Omental fat pad (tissue), 4 donors: Measurements from ENCODE around the gene MYZAP. TPM values are rescaled to one million over a fixed set of nuclear protein-coding genes. Genes with fewer than 3 reads are reported as not detected.

ENCODE experiments used
- ATAC-seq: fragments of 150-250 bp; one replicate; pipeline ENCODE4 v1.9.1; 2016; ENCODE audit warnings: mild to moderate bottlenecking, moderate library complexity; ENCODE audit not compliant: low FRiP score
- DNase-seq: peaks from one replicate; pipeline ENCODE4 v3.0.0-alpha.2; 2019; ENCODE audit warnings: low spot score
- total RNA-seq, 4 donors: library from RNA; depleted of rRNA; stranded (reverse); fragments of >200 nt; gene quantifications; one replicate each; pipeline ENCODE4 v1.1.0, GENCODE V29; 2016
- TF ChIP-seq, protein P1 (sequence below), 3 donors: fragments of 450-650 bp; IDR thresholded peaks; one replicate each; pipeline ENCODE4 v1.5.1; 2016 to 2017; ENCODE audit warnings: antibody characterized with exemption in 3 of 3, mild to moderate bottlenecking in 3 of 3, moderate library complexity in 2 of 3

Gene MYZAP
- total RNA-seq, 4 donors from 2014 or later = 13.1 to 84.6 (median 20.2) TPM

DNA sequence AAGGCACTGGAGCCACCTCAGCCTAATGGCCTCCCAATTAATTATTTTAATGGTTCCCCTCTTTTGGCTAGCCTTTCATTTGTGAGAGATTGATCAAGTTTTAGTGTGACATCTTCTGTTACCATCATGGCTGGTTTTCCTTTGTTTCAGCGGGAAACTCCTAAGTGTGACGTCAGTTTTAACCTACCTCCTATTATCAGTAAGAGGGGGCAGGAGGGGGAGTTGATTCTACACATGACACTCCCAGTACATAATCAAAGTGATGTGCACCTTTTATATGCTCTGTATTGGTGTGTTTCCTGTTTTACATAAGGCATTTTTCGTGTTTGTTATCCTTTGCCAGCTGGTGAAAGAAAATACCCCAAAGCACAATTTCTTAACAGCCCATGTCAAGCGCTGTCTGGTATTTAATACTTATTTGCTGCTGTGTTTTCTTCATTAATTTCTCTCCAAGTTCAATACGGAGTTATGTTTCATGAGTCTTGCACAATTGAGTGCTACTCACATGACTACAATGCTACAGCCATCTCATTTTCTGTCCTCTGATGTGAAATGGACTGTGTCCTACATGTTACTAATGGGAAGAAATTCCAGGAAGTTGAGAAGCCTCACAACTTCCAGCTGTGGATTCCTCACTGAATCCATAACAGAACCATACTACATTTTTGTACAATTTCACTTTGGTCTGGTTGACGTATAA, 62.6 kb downstream of the MYZAP start:
- DNase-seq (no peak), ATAC-seq (no peak)
- TF ChIP-seq, protein P1, sequence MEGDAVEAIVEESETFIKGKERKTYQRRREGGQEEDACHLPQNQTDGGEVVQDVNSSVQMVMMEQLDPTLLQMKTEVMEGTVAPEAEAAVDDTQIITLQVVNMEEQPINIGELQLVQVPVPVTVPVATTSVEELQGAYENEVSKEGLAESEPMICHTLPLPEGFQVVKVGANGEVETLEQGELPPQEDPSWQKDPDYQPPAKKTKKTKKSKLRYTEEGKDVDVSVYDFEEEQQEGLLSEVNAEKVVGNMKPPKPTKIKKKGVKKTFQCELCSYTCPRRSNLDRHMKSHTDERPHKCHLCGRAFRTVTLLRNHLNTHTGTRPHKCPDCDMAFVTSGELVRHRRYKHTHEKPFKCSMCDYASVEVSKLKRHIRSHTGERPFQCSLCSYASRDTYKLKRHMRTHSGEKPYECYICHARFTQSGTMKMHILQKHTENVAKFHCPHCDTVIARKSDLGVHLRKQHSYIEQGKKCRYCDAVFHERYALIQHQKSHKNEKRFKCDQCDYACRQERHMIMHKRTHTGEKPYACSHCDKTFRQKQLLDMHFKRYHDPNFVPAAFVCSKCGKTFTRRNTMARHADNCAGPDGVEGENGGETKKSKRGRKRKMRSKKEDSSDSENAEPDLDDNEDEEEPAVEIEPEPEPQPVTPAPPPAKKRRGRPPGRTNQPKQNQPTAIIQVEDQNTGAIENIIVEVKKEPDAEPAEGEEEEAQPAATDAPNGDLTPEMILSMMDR (IDR thresholded peaks at IDR 0.05) = no peak

DNA sequence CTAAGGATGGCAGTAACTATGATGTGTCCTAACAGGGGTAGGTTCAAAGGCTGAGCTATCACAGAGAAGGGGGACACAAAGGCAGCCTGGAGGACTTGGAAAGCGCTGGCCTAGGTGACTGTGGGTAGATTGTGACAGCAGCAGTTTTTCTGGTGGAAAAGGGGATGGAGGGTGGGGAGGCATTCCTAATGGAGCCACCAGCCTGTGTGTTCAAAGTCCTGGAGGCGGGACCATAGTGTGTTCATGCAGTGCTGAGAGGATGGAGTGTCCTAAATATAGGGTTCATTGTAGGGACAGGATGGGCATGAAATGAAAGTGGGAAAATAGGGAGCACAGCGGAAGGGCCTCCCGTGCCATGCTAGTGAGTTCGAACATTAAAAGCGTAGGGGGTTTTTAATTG, 63.3 kb downstream of the MYZAP start:
- DNase-seq = no peak
- ATAC-seq = no peak
- TF ChIP-seq, protein P1 (IDR thresholded peaks at IDR 0.05) = no peak

DNA sequence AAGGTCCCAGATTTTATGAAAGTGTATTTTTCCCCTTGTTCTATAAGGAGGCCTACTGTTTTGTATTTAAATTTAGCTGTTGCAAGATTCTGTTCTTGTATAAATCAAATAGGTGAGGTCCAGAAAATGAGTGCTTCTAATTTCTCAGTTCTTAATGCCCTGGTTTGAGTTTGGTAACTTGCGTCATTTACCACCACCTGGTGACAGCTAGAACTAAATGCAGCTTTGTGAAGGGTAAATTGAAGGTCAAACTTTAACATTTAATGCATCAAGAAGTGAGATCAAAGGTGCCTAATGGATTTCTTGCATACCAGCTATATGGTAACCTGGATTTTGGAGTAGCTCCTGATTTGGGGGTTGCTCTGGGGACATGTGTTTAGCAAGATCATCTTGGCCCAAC, 64.1 kb downstream of the MYZAP start:
- ATAC-seq = no peak
- no peak for DNase-seq
- TF ChIP-seq, protein P1 (IDR thresholded peaks at IDR 0.05) = no peak

DNA sequence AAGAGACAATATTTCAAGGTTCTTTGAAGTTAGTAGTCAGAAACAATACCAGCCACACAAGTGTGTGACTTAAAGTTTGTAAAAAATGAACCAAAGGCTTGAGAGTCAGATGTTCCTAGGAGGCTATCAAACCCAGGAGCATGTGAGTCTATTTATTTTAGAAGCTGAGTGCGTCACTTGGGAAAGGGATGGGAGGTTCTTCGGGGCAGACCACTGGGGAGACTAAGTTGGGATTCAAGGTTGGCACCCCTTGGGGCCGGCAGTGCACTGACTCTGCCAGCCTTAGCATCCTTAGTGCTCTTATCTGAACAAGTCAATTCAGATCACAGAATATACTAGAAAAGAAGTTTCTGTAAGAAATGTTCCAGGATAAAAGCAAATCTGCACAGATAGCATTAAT, 64.7 kb downstream of the MYZAP start:
- ATAC-seq = no peak
- DNase-seq = no peak
- TF ChIP-seq, protein P1 (IDR thresholded peaks at IDR 0.05) = no peak

DNA sequence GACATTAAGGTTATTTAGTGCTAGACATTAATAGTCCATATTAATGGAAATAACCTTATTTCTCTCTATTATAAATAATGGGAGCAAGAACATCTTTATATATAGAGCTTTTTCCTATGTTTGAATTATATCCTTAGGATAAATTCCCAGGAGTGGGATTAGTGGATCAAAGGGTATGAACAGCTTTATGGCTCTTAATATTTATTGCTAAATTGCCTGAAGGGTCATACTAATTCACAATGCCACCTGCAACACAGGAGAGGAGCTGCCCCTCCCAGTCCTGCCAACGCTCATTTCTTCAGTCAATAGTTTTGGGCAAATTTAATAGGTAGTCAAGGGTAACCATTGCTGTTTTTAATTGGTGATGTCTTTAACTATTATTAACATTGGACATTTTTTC, 65.9 kb downstream of the MYZAP start:
- DNase-seq (no peak), ATAC-seq (no peak)
- TF ChIP-seq, protein P1 (IDR thresholded peaks at IDR 0.05) = no peak

DNA sequence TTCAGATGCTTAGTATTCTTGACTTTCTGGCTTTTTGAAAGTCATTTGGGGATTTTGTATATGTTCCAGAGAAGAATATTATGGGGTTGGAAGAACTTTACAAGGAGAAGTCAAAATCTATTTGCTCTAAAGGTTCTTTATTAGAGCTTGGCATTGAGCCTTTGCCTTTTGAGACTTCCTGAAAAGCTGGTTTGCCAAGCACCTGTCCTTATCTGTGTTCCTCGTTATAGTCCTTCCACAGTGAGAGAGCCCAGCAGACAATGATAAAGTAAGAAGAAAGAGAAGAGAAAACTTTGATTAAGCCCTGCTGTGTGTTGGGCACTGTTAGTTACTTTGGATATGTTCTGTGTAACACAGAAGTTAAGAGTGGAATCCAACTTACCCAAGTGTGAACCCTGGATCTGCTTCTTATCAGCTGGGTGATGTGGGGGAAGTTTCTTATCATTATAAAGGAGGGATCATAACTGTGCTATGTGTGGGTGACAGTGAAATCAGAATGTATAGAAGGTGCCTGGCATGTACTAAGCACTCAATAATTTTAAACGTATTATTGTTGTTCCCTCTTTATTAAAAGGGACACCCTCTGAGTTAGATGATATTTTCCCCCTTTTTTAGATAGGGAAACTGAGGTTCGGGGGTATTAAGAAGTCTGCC, 70.5 kb downstream of the MYZAP start:
- no peak for DNase-seq
- ATAC-seq = no peak
- TF ChIP-seq, protein P1 (IDR thresholded peaks at IDR 0.05) = no peak

DNA sequence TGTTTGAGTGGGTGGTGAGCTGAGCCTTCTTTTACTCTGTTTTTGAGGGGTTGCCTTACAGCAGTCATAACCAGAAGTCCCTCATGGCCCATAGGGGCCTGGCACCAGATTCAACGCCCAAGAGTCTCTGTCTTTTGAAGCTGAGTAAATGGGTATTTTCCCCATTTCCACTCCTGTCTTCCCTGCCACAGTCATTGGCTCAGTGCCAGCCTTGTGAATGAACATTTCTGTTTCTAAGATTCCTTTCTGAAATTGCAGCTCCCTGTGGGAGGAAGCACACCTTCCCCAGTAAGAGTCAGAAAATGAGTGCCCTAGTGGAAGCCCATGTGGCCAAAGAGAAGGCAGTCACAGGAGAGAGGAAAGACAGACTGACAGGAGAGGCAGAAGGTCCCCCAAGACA, 71.1 kb downstream of the MYZAP start:
- TF ChIP-seq, protein P1 (IDR thresholded peaks at IDR 0.05) = no peak
- ATAC-seq (no peak), DNase-seq (no peak)
